COLO668 (cell line): ENCODE data around the gene MAML3.
A peak's percentile ranks its signal among the peaks of the same experiment; 100 is the strongest.

ENCODE experiments used
- DNase-seq: peaks from one replicate; lab custom pipeline; 2025; ENCODE audit not compliant: unreplicated experiment; lab: John Stamatoyannopoulos, UW

The MAML3 gene

GRCh38 chr4:140012688-140013486, 141.1 kb downstream of the MAML3 start:
- DNase-seq = peak; percentile 78

DNA sequence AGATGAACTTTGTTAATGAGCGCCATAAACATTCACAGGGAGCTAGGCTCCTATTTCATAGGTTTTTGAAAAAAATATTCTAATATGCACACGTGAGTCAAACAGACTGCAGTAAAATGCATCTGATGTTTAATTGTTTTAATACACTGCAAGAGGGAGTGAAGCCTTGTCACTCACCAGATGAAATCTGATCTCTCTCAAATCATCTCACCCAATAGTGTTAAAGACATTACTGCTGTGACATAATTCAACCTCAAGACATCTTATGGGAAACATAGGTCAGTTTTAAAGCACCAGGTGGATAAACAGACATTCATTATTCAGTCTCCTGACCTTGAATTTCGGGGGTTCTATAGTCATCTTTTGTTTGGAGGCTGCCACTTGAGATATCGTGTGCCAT, 148.3 kb downstream of the MAML3 start:
- no peak for DNase-seq

DNA sequence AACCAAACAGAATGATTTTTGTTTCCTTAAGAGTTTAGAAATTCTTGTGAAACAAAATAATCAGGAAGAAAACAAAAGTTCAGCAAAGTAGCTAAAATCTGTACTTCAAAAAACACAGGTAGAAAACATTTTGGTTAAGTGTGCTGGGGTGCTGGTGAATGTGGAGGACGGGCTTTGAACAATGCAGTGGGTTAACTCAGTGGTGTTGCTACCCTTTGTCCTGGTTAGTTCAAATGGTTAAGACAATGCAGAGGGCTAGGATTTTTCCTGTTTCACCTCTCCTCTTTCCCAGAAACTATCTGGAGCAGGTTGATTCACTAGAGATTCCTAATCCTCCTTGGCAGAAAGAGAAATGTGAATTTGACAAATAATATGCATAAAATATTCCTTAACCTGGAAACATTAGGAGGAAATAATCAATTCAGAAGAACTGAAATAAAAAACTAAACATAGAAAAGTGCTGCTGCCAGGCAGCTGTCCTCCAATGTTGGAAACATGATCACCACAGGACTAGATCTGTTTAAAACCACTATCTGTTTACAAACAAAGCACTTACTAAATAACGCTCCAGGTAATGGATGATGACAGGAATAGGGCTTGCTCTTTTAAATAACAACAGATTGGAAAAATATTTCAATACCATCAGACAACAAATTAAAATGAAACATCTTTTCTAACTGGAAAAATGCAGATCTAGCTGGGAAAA, 148.9 kb downstream of the MAML3 start:
- DNase-seq = no peak

DNA sequence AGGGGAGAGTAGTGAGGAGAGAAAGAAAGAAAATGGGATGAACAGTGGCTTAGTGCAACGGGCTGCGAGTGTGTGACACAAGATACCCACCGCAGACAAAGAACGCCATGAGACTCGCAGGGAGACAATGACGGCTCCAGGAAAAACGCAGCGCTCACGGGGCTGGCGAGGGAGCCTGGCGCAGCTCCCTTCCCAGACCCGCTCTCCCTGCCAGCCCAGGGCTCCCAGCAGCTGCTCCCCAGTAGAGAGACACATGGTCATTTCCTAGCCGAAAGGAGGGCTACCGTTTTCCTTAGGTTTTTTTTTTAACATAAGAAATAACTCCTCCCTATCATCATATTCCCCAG, 149.5 kb downstream of the MAML3 start:
- peak; percentile 72 for DNase-seq

DNA sequence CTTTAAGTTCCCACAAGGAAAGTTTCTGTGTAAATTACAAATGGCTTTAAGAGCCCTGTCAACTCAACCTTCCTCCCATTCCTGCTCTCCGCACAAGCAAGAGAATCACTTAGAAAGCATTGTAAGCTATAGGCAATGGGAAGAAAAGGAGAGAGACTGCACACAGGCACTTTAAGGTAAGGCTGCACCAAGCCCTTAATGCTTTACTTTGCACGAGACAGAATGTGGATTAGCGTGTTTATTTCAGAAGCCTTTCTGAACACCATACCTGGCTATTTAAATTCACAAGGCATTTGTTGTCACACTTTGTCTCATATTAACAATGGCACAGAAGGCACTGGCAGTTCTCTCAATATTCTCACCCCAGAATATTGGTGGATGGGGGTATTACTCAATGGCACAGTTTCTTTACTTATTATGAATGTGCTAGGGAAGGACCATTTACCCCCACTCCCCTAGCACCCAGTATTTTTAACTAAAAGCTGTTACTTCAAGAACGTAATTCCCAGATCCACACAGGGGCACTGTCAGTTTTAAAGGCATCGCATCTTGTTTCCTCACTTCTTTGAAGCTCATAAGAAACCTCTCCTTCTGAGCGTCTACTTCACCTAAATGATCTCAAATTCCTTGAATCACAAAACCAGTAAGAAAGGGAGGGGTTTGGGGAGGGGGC, 150.0 kb downstream of the MAML3 start:
- DNase-seq = no peak

- no peak for DNase-seq
Measured at GRCh38 chr4:140000232-140000631, 153.8 kb downstream of the MAML3 start.

- peak; percentile 37 for DNase-seq
Measured at GRCh38 chr4:139988863-139989765, 164.9 kb downstream of the MAML3 start.

DNA sequence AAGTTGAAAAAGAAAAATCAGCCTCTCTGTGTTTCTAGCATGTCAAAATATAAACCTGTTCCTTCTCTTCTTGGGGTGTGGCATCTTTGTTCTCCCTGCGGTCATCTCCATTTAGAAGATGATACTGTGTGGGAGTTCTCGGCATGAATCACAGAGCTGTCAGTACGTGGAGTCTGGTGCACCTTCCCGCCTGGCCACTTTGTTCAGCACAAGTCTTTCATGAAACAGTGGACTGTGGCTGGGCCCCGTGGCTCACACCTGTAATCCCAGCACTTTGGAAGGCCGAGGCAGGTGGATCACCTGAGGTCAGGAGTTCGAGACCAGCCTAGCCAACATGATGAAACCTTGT, 166.5 kb downstream of the MAML3 start:
- DNase-seq = no peak

DNA sequence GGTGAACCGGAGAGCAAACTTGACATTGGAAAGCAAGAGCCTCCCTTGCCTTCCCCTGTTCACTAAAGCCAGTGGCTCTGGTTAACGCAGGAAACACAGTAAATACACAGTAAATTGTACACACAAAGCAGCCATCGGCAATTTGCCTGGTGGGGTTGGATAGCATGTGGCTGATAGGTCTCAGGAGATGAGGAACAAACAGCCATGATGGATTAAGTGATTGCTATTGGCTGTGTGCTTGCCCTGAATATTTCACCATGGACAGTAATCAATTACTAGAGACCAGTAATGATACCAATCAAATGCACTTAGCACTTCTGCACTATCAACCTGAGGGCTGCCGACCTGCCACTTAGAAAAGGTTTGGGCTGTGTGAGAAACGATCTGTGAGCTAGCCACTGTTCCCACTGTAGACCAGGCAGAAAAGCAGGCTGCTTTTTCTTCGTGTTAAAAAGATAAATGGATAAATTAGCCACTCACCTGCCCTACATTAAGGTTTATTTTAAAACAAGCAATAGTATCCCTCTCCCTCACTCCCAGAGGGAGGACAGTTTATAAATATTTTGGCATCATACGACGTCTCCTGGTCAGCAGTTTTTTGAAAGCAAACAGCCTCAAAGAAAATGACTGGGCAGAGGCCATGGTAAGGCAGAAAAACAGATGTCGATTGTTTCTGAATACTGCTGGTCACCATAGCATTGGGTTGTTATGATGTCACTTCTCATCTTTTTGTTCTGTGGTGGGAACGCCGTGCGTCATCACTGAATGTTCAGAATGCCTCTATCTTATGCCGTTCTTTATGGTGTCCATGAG, 167.1 kb downstream of the MAML3 start:
- DNase-seq = no peak

DNA sequence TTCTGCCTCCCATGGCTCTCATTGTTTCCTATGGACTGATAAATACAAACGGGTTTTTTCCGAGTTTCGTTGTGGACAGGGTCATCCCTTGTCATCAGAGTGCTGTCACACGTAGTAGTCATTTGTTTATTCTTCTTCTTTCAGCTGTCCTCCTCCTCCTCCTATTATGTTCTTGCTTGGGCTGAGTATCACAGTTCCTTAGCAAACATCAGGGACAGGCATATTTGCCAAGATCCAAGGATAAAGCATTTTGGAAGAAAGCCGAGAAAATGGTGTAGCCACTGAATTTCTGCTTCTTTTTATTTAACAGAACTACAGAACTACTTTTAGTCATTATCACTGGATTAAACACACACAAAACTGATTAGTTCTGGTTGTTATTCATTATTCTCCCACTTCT, 167.9 kb downstream of the MAML3 start:
- no peak for DNase-seq

GRCh38 chr4:139985401-139985800, 168.6 kb downstream of the MAML3 start:
- DNase-seq = no peak

DNA sequence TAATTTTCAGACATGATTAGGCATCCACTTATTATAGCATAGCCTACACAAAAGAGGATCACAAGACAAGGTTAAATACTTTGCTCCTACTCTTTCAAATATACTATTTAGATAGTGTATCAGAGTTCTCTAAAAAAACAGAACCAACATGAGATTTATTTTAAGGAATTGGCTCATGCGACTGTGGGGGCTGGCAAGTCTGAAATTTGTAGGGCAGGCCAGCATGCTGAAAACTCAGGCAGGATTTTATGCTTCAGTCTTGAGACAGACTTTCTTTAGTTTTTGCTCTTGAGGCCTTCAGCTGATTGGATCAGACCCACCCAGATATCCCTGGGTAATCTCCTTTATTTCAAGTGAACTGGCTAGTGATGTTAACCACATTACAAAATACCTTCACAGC, 169.5 kb downstream of the MAML3 start:
- DNase-seq = no peak

DNA sequence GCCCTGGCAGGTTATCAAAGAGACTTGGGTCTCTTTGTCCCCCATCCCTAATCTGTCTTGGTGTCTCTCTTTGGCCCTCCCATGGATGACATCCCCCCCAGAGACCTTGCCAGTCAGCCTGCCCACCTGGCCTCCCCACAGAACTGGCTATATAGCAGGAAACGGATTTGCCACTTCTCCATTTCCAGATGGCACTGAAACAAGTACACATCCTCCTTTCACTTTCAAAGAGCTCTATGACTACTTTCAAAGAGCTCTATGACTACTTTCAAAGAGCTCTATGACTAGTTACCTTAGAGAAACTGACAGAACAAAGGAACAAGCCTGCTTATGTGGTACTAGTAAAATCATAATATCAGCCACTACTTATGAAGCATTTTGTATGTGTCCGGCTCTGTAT, 175.3 kb downstream of the MAML3 start:
- no peak for DNase-seq

- DNase-seq = no peak
Measured at GRCh38 chr4:139977838-139978609, 176.0 kb downstream of the MAML3 start.

DNA sequence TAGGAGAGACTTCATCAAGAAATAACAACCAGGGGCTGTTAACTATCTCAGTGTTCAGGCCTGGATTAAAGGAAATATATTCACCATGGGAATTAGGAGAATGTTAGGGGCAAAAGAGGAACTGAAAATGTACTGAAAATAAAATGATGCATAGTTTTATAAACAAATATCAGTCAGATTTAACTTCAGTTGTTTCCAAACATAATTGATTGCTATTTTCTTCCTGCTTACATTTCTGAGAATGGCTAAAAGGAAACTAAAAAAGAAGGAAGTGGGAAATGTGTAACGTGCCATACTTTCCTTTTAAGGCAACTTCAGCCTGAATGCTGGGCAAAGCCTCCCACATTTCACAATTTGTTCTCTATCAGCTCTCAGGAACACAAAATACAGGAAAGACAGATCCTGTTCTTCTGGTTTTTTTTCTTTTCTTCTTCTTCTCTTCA, 178.1 kb downstream of the MAML3 start:
- no peak for DNase-seq

GRCh38 chr4:139973616-139974015, 180.4 kb downstream of the MAML3 start:
- no peak for DNase-seq

GRCh38 chr4:139973015-139973414, 181.0 kb downstream of the MAML3 start:
- no peak for DNase-seq

DNA sequence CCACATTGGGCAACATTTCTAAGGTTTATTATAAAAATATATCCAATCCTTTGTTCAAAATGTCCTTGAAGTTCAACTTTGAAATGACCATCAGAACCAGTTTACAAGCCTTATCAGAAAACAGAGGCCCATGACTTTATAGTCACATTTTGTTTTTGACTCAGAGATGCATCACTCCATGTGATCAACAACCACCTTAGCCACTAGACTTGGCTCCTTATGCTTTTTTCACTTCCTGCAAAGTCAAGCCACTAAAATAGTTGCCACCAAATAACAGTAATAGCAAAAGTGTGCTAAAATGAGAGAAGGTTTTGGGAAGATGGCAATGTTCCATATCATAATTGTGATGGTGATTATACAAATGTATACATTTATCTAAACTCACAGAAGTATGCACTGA, 181.7 kb downstream of the MAML3 start:
- no peak for DNase-seq

DNA sequence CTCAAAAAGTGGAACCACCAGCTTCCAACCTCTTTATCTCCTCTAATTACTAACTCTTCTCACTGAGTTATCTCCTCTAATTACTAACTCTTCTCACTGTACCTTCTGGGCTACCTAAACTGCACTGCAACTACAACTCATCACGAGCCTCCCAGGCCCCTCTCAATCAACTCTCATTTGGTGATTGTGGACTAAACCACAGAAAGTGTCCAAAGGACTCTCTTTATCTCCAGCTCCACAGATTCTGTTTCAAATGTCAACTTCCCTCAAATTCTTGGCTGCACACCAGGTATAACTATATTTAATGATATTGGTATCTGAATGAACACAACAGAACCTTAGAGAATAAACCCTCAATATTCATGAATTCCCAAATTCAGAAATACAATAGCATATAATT, 182.9 kb downstream of the MAML3 start:
- DNase-seq = no peak
